HepG2 (cell line): ENCODE measurements around the gene TKFC.

Experiments
- CHD2 ChIP-seq: IDR thresholded peaks from 2 replicates; pipeline ENCODE4 v1.6.1; 2011; ENCODE audit warnings: low read depth, low read length, improper control_type of control experiment
- CTCF ChIP-seq: sonication (generic); formaldehyde crosslinking; IDR thresholded peaks from 2 replicates; pipeline ENCODE4 v1.5.0; 2020; ENCODE audit warnings: mild to moderate bottlenecking, missing genetic modification reagents, moderate library complexity
- NR3C1 ChIP-seq: sonication (generic); formaldehyde crosslinking; IDR thresholded peaks from 2 replicates; pipeline ENCODE4 v1.4.0; 2020; ENCODE audit warnings: missing genetic modification reagents
- POLR2AphosphoS5 ChIP-seq: IDR thresholded peaks from 2 replicates; pipeline ENCODE4 v1.6.1; 2012; ENCODE audit warnings: low read depth, low read length
- POLR2G ChIP-seq: fragments of 200-400 bp; formaldehyde crosslinking; IDR thresholded peaks from 2 replicates; pipeline ENCODE4 v1.6.1; 2018; ENCODE audit warnings: mild to moderate bottlenecking, low read depth, low read length, moderate library complexity
- RAD21 ChIP-seq: fragments of 450-650 bp; formaldehyde crosslinking; IDR thresholded peaks from 2 replicates; pipeline ENCODE4 v1.5.0; 2020; ENCODE audit warnings: mild to moderate bottlenecking
- ZNF180 ChIP-seq: sonication (generic); formaldehyde crosslinking; IDR thresholded peaks from 2 replicates; pipeline ENCODE4 v1.4.0; 2020; ENCODE audit warnings: low read depth, missing genetic modification reagents, borderline replicate concordance
- ZNF263 ChIP-seq: sonication (generic); formaldehyde crosslinking; IDR thresholded peaks from 2 replicates; pipeline ENCODE4 v1.4.0; 2020; ENCODE audit warnings: missing genetic modification reagents
- ZNF274 ChIP-seq: sonication (generic); formaldehyde crosslinking; IDR thresholded peaks from 2 replicates; pipeline ENCODE4 v1.5.1; 2020; ENCODE audit warnings: mild to moderate bottlenecking, missing genetic modification reagents
- ZSCAN20 ChIP-seq: sonication (generic); formaldehyde crosslinking; IDR thresholded peaks from 2 replicates; pipeline ENCODE4 v1.4.0; 2020; ENCODE audit warnings: missing genetic modification reagents, mild to moderate bottlenecking, borderline replicate concordance

GRCh38 chr11:61361237-61361740 lies 28.3 kb downstream of the TKFC start:
- TF ChIP-seq CTCF (CRISPR knock-in tag) (no peak), NR3C1 (no peak), ZNF263 (no peak), ZNF274 (CRISPR knock-in tag) (no peak), RAD21 (CRISPR knock-in tag) (no peak), POLR2G (no peak), POLR2AphosphoS5 (no peak), ZNF180 (no peak), CHD2 (no peak), ZSCAN20 (no peak)
